Measurements from ENCODE around the gene ZMYND19. TPM values are rescaled to one million over a fixed set of nuclear protein-coding genes. Genes with fewer than 3 reads are reported as not detected.
"Not testable (repeated sequence)": the region's sequence is repeated elsewhere in the genome, so short reads cannot be mapped to it uniquely, and the experiment has no call there.

Gene ZMYND19
- 10 to 100 TPM; 32.9 to 63.5 TPM for total RNA-seq

DNA sequence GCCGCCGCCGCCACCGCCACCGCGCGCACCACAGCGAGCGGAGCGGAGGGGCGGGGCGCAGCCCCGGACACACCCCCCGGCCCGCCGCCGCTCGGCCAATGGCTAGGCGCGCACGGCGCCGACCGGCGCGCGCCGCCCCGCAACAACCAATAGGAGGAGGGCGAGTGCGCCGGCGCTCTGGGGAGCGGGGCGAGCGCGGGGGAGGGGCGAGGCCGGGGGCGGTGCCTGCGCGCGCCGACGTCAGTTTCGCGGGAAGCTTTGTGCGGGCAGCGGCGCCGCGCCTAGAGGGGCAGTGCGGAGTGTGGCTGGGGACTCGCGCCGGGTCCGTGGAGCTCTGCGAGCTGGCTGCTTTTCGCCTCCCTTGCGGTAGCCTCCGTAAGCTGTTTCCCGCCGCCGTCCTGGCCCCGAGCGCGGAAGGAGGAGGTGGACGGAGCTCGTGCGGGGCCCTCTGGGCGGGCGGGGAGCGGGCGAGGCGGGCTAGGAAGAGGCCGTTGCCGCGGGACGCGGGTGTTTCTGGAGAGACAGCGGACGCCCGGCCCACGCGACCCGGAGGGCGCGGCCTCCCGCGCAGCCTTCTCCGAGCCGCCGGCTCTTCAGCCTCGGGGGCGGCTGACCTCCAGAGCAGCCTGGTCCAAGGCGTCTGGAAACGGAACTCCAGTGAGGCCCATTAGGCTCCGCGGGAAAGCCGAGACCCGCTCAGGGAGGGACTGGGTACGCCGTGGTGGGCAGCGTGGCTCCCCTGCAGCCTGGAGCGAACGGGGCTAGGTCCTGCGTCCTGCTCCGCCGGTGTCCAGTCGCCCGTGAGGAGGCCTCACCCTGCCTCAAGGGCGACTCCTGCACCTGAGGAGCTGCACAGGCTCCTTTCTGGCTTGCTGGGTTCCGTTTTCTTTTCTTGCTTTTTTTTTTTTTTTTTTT, at the start of gene ZMYND19:
Gene ZMYND19, minus strand, starts transcription at position 44 of the 915 bp plus-strand sequence. CDS start 249 bp downstream, outside the sequence.
- H3K27ac Mint-ChIP-seq: peak within 1 kb of the TSS; percentile 71 to 96
- no peaks in the 10 kb centered on the region for H3K9me3 Mint-ChIP-seq
- ATAC-seq (peak; percentile 96 to 98), DNase-seq (ENCODE audit: low spot score in 2 of 2) (peak; percentile 93 to 95)
- peaks cover 6 to 20% of the 10 kb centered on the region in 2 donors for H3K36me3 Mint-ChIP-seq

DNA sequence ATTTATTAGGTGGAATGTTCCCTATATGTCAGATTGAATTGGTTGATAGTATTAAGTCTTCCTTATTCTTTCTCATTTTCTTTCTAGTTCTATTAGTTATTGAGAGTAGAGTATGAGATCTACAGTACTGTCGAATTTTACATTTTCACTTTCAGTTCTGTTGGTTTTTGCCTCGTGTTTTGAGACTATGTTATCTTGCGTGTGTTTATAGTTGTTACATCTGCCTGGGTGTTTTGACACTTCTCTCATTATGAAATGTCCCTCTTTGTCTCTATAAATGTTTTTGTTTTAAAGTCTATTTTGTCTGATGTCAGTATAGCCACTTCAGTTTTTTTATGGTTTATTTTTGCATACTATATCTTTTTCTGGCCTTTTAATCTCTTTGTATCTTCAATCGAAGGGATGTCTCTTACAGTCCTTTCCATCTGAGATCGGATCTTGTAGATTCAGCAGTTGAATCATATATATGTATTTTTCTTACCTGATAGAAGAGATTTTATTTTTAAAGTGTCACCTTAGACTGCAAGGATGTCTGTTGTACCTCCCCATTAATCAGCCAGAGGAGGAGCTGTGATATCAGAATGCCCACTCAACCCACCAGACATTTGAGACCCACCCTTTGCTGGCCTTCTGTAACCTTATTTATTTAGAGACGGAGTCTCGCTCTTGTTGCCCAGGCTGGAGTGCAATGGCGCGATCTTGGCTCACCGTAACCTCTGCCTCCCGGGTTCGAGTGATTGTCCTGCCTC, 49.2 kb upstream of the ZMYND19 start:
- peaks cover 4 to 18% of the 10 kb centered on the region in 2 donors for H3K36me3 Mint-ChIP-seq
- H3K9me3 Mint-ChIP-seq: no peaks in the 10 kb centered on the region
- ATAC-seq (peak; percentile 65 to 78), DNase-seq (ENCODE audit: low spot score in 2 of 2) (no peak)
- H3K27ac Mint-ChIP-seq: peak overlapping the region; percentile 84

DNA sequence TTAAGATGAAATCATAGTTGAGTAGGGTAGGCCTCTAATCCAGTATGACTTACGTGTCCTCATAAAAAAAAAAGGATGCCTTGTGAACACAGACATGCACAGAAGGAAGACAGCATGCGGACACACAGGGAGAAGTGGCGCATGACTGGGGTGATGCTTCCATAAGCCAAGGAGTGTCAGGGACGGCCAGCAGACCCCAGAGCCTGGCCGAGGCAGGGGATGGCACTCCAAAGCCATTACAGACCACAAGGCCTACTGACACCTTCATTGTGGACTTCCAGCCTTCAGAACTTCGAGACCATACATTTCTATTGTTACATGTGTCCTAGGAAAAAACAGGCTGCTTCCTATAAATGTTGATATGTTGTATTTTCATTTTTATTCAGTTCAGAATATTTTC, 48.4 kb upstream of the ZMYND19 start:
- no peak for DNase-seq (ENCODE audit: low spot score in 2 of 2)
- no peaks in the 10 kb centered on the region for H3K9me3 Mint-ChIP-seq
- H3K27ac Mint-ChIP-seq: peak overlapping the region; percentile 84
- H3K36me3 Mint-ChIP-seq: peaks cover under 1 to 15% of the 10 kb centered on the region in 2 donors
- ATAC-seq: no peak

DNA sequence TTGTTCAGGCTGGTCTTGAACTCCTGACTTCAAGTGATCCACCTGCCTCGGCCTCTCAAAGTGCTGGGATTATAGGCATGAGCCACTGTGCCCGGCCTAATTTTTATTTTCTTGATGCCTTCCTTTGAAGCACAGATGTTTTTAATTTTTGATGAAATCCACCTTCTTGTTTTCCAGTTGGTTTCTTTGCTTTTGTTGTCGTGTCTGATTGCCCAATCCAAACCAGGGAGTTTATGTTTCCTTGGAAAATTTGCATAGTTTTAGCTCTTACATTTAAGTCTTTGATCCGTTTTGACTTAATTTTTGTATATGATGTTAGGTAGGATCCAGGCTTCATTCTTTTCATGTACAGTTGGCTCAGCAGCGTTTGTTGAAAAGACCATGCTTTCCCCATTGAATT, 43.7 kb upstream of the ZMYND19 start:
- H3K9me3 Mint-ChIP-seq: no peaks in the 10 kb centered on the region
- H3K36me3 Mint-ChIP-seq: peaks cover 0 to 5% of the 10 kb centered on the region in 2 donors
- ATAC-seq (no peak), DNase-seq (ENCODE audit: low spot score in 2 of 2) (no peak)
- H3K27ac Mint-ChIP-seq: no peak overlapping the region

DNA sequence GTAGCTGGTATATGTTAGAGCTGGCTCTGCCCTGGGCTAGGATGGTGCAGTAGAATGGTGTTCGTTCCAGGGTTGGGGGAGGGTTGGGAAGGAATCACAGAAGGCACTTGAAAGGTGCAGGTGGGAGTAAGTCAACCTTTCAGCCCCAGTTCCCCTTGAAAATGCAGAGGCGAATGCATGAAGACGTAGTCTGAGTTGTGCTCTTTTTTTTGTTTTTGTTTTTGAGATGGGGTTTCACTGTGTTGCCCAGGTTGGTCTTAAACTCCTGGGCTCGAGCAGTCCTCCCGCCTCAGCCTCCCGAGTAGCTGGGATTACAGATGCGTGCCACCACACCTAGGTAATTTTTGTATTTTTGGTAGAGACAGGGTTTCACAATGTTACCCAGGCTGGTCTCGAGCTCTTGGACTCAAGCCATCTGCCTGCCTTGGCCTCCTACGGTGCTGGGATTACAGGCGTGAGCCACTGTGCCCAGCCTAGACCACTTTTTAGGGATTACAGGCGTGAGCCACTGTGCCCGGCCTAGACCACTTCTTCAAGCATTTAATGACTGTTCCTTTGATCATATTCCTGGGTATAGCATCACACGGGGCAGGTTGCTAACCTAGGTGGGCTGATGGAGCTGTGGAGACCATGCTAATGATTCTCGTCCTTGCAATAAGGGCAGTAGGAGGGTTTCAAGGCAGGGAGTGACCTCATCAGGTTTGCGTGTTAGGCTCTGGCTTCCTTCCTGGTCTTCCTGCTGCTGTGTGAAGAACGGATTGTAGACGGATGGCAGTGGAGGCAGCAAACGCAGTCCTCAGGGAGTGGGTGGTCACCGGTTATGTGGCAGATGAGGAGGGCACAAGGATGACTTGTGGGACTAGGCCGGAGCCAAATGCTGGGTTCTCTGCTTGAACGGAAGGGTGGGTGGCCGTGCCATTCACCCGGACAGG, 42.2 kb upstream of the ZMYND19 start:
- peak overlapping the region in 1 of 2 donors; percentile 61 for H3K27ac Mint-ChIP-seq

DNA sequence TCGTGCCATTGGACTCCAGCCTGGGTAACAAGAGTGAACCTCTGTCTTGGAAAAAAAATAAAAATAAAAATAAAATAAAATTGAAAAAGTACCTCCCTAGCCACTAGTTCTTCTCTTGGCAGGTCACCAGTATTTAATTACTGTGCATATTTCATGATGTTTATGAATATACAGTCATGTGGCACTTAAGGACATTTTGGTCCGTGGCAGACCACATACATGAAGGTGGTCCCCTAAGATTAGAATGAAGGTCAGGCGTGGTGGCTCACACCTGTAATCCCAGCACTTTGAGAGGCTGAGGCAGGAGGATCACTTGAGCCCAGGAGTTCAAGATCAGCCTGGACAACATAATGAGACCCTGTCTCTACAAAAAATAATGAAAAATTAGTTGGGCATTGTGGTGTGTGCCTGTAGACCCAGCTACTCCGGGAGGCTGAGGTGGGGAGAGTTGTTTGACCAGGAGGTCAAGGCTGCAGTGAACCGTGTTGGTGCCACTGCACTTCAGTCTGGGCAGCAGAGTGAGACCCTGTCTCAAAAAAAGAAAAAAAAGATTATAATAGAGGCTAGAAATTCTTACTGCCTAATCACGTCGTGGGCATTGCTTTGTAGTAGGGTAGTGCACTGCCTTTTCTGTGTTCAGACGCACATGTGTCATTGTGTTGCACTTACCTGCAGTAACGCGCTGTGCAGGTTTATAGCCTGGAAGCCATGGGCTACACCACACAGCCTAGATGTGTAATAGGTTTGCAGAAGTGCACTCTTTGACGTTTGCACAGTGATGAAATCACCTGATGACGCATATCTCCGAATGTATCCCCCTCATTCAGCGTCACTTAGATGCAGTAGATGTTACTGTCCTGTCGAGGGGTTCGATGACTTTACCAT, 41.3 kb upstream of the ZMYND19 start:
- Mint-ChIP-seq H3K27ac (no peak overlapping the region), H3K9me3 (no peaks in the 10 kb centered on the region), H3K36me3 (peaks cover 0 to 16% of the 10 kb centered on the region in 2 donors)
- DNase-seq (ENCODE audit: low spot score in 2 of 2) (no peak), ATAC-seq (no peak)

More for the DNA sequence above, 42.2 kb upstream of the ZMYND19 start:
- ATAC-seq (no peak), DNase-seq (ENCODE audit: low spot score in 2 of 2) (no peak)
- Mint-ChIP-seq H3K36me3 (peaks cover 0 to 14% of the 10 kb centered on the region in 2 donors), H3K9me3 (no peaks in the 10 kb centered on the region)

DNA sequence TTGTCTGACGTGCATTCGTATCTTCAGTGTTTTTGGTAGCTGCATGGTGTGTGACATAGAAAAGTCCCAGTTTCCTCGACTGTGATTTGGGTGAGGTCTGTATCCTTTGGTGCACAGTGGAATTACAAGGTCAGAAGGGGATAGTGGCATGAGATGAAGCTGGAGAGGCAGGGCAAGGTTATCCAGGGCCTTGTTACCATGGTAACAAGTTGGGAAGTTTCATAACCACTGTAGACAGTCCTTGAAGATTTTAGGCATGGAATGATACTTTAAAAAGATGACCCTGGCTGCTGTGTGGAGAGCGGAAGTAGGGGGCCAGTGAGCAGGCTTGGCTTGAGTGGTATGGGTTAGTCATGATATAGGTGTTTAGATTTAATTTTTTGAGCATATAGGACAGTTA, 40.4 kb upstream of the ZMYND19 start:
- DNase-seq (ENCODE audit: low spot score in 2 of 2) (no peak), ATAC-seq (no peak)
- H3K27ac Mint-ChIP-seq: no peak overlapping the region

DNA sequence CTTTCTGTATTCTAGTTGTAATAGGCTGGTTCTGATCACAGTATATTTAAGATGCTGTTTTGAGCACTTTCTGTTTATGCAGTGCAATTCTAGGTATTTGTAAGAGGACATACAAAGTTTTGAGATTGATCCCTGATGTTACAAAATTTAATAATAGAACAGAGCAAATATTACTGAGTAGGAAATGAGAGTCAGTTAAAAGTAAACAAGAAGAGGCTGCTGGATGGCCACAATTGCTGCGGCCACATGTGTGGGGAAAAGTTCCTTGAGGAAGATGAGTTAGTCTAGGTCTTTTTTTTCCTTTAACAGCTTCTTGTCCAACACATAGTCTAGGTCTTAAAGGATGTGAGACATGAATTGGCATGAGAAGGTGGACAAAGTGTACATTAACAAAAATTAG, 39.8 kb upstream of the ZMYND19 start:
- DNase-seq (ENCODE audit: low spot score in 2 of 2) (no peak), ATAC-seq (no peak)
- Mint-ChIP-seq H3K36me3 (peaks cover 0 to 21% of the 10 kb centered on the region in 2 donors), H3K27ac (peak overlapping the region in 1 of 2 donors; percentile 8), H3K9me3 (no peaks in the 10 kb centered on the region)

More for the DNA sequence above, 40.4 kb upstream of the ZMYND19 start:
- H3K9me3 Mint-ChIP-seq: no peaks in the 10 kb centered on the region
- peaks cover 0 to 15% of the 10 kb centered on the region in 2 donors for H3K36me3 Mint-ChIP-seq

DNA sequence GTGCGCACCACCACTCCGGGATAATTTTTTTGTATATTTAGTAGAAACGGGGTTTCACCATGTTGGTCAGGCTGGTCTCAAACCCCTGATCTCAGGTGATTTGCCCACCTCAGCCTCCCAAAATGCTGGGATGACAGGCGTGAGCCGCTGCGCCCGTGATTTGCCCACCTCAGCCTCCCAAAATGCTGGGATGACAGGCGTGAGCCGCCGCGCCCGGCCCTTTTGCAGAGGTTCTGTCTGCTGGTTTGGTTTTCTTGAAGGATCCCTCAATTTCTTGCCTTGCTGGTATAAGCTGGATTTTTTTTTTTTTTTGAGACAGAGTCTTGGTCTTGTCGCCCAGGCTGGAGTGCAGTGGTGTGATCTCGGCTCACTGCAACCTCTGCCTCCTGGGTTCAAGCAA, 37.1 kb upstream of the ZMYND19 start:
- H3K36me3 Mint-ChIP-seq: peaks cover 0 to 29% of the 10 kb centered on the region in 2 donors
- not testable (repeated sequence) for H3K27ac Mint-ChIP-seq; H3K9me3 Mint-ChIP-seq; ATAC-seq; DNase-seq (ENCODE audit: low spot score in 2 of 2)

DNA sequence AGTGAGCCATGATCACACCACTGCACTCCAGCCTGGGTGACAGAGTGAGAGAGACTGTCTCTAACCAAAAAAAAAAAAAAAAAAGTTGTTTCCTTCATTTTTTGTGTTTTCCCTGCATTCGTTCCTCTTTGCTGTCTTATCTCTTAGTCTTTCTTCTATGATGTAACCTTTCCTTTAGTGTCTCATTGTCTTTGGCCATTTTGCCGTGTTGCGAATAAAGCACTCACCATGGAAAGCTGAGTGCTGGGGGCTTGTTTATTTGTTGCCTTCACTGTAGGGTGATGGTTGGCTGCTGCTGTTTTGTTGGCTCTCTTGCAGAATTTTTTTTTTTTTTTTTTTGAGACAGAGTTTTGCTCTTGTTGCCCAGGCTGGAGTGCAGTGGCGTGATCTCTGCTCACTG, 36.2 kb upstream of the ZMYND19 start:
- peaks cover 0 to 29% of the 10 kb centered on the region in 2 donors for H3K36me3 Mint-ChIP-seq
- DNase-seq (ENCODE audit: low spot score in 2 of 2) (no peak), ATAC-seq (no peak)
- no peaks in the 10 kb centered on the region for H3K9me3 Mint-ChIP-seq
- H3K27ac Mint-ChIP-seq: no peak overlapping the region

DNA sequence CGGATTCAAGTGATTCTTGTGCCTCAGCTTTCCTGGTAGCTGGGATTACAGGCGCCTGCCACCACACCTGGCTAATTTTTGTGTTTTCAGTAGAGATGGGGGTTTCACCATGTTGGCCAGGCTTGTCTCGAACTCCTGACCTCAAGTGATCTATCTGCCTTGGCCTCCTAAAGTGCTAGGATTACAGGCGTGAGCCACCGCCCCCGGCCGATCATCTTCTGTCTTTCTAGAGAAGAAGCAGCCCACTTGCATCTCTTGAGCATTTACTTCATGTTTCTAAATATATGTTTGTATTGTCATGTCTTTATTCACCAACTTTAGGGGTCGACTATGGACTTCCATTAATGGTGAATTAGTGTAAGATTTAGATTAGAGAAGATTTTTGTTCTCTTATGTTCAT, 31.9 kb upstream of the ZMYND19 start:
- peak overlapping the region in 1 of 2 donors; percentile 77 for H3K27ac Mint-ChIP-seq
- H3K9me3 Mint-ChIP-seq; ATAC-seq; DNase-seq (ENCODE audit: low spot score in 2 of 2): not testable (repeated sequence)
- peaks cover 19 to 30% of the 10 kb centered on the region in 2 donors for H3K36me3 Mint-ChIP-seq

DNA sequence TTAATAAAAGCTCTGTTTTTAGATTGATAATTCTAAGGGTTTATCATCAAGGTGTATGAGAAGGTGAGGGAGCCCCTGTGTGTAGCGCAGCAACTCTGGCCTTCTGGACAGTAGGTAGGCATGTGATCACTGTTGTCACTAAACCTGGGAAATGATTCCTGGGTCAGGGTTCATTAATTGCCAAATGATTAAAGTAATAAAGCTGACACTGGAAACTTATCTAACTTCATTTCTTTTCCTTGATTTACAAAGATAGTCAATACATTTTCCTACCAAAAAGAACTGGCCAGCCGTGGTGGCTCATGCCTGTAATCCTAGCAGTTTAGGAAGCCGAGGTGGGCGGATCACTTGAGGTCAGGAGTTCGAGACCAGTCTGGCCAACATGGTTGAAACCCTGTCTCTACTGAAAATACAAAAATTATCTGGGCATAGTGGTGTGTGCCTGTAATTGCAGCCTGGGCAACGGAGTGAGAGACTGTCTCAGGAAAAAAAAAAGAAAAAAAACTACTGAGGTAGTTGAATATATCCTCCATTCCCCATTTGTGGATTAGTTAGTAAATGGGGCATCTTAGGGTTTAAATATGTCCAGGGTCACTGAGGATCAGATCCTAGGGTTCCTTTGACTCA, 30.9 kb upstream of the ZMYND19 start:
- no peaks in the 10 kb centered on the region for H3K9me3 Mint-ChIP-seq
- no peak overlapping the region for H3K27ac Mint-ChIP-seq
- H3K36me3 Mint-ChIP-seq: peaks cover 20 to 26% of the 10 kb centered on the region in 2 donors
- DNase-seq (ENCODE audit: low spot score in 2 of 2): no peak
- no peak for ATAC-seq

DNA sequence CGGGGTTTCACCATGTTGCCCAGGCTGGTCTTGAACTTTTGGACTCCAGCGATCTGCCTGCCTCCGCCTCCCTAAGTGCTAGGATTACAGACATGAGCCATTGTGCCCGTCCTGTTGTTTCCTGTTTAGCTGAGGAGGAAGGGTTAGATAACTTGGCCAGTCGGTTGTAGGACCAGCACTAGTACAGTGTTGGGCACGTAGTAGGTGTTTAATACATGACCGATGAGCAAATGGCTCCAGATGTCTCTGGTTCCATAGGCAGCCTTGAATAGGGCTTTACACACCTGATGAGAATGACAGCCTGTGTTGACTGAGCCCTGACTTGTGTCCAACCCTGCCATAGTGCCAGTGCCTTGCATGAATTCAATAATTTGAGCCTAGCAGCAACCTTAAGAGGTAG, 30.3 kb upstream of the ZMYND19 start:
- DNase-seq (ENCODE audit: low spot score in 2 of 2): no peak
- ATAC-seq: no peak
- no peaks in the 10 kb centered on the region for H3K9me3 Mint-ChIP-seq
- H3K36me3 Mint-ChIP-seq: peaks cover 20 to 24% of the 10 kb centered on the region in 2 donors
- H3K27ac Mint-ChIP-seq: peak overlapping the region in 1 of 2 donors; percentile 37

DNA sequence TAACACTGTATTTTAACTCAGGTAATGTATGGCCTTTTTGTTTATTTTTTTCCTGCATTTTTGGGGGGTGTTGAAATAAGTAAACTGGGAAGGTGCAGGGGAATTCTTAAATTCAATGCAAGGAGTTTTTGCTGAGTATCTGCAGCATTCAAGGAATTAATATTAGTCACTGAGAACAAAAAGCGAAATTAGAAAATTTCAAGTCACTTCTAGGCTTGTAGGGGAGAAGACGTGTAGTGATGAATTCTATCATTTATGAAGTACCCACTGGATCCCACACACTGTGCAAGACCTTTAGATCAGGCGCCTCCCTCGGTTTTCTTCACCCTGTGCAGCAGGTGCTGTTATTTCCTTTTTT, 29.7 kb upstream of the ZMYND19 start:
- DNase-seq (ENCODE audit: low spot score in 2 of 2) (no peak), ATAC-seq (no peak)
- Mint-ChIP-seq H3K9me3 (no peaks in the 10 kb centered on the region), H3K27ac (peak overlapping the region; percentile 17 to 82), H3K36me3 (peaks cover 19 to 20% of the 10 kb centered on the region in 2 donors)
